HT1080 (cell line): Measurements from ENCODE around the gene ATP8B1. TPM values are rescaled to one million over a fixed set of nuclear protein-coding genes. Genes with fewer than 3 reads are reported as not detected.

Source experiments
- DNase-seq: peaks from one replicate; pipeline ENCODE4 v3.0.0-alpha.2; 2015; ENCODE audit warnings: low read depth
- total RNA-seq: library from RNA; depleted of rRNA; stranded (reverse); fragments of >200 nt; shearing (Covaris generic); gene quantifications from 2 replicates; pipeline ENCODE4 v1.2.3, GENCODE V29; 2014

ATP8B1 gene
- total RNA-seq, 1 experiment from 2014 or later, result 16.6 TPM

DNA sequence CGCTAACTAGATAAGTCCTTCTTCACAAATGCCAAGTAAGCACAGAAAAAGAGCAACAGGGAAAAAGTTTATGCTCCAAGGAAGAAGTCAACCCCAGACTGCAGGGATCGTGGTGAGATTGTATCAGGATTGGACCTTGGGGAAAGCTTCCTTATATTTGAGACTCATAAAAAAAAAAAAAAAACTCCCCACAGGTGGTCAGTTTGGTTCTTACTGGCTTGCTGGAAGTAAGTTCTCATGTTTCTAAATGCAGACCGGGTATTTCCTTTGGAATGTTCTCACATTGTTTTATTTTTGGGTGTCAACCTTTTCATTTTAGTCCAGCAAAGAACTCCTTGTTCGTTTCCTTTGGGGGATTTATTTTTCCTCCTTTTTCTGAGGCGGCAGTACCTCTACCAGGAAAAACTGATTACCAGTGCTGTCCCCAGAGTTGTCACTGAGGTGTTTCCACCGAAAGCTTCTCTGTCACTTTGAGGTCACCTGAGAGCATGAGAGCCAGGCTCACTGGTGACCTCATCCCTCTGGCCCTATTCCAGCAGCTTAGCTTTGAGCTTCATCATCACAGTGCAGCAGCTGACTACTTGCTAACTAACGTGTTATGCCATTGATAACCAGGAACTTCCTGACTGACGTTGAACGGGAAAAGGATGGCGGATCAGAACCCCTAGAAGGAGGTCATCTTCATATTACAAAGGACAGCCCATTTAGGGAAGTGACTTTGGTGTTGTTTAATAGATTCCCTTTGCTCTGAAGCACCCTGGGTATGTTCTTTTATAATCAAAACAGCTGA lies 16.8 kb upstream of the ATP8B1 start:
- DNase-seq, result peak; percentile 90

DNA sequence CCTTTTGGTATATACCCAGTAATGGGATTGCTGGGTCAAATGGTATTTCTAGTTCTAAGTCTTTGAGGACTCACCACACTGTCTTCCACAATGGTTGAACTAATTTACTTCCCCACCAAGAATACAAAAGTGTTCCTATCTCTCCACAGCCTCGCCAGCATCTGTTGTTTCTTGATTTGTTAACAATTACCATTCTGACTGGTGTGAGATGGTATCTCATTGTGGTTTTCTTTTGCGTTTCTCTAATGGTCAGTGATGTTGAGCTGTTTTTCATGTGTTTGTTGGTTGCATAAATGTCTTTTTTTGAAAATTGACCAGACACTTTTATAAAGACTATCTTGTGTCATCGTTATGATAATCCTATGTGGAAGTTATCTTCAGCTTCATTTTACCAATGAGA lies 16.0 kb upstream of the ATP8B1 start:
- no peak for DNase-seq

DNA sequence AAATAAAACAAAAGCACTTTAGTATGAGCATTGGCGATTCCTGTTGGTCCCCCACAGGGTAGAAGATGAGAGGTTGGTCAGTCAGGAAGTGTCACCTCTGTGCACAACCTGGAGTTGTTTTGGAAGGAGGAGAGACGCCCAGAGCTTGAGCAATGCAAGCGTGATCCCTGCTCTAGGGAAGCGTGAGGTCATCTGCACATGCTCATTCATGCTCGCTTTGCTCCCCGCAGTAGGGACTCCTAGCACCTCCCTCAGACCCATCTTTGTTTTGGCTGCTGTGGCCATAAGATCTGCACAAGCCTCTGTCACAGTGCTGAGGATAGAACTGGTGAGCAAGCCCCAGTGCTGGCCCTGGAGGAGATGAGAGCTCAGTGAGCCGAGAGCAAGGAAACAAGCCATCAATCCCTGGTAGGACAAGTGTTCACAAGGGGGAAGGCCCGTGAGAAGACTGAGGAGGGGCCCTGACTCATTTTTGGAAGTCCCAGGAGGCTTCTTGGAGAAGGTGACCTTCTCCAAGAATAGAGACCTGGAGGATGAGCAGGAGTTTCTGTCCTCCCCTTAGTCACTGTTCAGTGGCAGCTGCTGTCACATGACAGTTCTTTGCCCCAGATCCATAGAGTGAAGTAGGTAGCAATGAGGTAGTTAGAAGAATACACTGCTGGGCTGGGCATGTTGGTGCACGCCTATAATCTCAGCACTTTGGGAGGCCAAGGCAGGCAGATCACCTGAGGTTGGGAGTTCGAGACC lies 13.3 kb upstream of the ATP8B1 start:
- DNase-seq, result no peak

DNA sequence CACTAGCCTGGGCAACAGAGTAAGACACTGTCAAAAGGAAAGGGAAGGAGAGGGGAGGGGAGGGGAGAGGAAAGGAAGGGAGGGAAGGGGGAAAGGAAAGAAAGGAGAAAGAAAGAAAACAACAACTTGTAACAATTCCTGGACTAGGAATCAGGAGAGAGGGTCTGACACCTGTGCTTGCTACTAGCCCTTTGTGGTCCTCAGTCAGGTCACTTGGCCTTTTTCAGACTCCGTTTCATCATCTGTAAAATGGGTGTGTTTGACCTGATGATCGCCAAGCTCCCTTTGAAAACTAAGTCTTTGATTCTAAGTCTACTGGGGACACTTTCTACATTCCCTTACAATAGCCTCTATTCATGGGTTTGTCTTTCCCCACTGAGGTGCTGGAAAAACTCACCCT lies 11.4 kb upstream of the ATP8B1 start:
- no peak for DNase-seq

DNA sequence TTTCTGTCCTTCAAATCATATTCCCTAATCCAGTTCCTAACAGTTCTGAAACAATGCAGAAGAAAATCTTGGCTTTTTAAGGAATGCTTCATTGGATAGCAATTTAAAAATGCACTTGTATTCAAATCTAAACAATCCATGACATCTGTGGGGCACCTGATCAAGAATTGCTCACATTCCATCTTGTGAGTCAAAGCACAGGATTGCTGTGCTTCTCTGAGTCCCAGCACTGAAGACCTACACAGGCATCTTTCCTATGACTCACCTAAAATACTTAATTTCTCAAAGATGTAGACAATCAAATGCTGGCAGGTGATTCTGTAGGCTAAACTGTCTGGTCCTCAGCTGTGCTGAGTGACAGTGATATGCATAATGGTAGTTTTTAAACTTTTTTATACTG lies 10.1 kb upstream of the ATP8B1 start:
- DNase-seq, result peak; percentile 96

DNA sequence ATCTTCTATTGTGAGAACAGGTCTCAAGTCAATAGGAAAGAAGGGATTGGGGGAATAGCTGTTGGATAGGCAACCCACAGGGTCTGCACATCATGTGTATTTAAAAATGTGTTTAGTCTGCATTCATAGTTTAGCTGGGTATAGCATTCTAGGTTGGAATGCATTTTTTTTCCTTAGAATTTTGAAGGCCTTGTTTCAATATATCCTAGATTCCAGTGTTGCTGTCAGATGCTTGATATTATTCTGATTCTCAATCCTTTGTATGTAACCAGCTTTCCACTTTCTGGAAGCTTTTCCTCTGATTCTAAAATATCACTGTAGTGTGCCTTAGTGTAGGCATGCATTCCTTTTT lies 9.0 kb upstream of the ATP8B1 start:
- no peak for DNase-seq

DNA sequence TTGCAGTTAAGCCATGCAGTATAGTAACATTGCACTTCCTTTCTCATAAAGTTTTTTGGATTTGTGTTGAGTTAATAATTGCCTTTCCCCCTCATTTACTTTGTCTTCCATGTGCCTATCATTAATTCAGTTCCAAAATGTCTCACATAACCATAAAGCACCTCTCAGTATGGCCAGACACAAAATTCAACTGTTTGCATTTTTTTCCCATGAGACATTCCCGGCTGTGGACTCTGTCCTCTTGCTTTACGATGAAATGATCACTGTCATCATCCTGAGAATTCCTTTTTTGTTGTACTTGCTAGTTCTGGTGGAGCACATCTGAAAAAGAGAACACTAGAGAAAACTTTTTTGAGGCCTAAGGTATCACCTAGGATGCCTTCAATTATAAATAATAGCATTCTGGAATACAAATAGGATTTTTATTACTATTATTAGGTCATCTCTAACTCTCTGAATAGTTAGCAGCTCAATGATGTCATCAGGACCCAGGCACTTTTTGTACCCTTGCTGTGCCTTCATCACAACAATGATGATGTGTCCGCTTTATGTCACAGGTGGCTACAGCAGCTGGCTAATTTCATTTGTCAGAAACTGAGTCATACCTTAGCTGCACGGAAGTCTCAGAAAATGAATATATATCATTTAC lies 8.5 kb upstream of the ATP8B1 start:
- DNase-seq, result peak; percentile 34

DNA sequence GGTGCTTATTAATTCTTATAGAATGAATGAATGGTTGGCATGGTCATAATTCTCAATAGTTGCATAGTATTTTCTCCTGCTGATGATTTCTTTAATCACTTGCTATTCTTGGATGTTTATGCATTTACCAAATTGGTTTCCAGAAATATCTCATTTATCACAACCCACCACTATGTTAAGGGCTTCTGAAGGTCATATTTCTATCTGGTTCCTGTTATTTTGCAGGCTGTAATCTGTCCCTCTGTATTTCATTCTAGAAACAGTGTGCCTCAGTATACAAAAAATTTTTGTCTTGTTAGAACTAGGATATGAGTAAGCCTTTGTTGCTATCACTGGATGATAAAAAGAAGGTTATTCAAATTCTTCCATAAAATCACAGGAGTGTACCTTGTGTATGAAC lies 6.1 kb upstream of the ATP8B1 start:
- no peak for DNase-seq

DNA sequence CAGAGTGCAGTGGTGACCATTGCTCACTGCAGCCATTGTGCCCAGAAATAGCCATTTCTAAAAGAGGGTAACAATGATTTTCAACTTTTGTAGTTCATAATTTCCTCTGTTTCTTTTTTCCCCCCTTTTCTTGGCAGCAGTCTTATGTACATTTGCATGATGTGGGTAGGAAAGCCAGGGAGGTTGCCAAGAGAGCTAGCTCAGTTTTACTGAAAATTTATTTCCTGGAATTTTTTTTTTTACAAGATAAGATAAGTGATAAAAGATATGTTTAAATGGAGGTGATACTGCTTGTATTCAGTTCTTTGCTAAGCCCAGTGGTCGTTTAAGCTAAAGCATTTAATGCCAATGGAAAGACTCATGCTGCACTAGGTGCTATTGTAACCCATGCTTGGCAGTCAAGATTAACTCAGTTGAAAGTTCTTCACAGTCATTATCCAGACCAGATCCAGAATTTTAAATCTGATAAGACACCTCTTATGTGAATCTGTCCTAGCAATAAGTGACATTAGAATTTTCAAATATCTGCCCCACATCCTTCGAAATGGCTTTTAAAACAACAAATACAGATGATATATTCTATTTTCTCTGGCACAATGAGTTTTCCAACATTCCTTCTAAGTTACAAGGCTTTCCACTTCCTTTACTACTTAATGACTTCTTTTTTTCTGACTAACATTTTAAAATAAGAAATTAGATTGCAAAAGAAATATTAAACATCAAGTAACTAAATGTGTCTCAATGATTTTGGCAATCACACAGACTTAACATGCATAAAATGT lies 4.4 kb upstream of the ATP8B1 start:
- peak; percentile 51 for DNase-seq

DNA sequence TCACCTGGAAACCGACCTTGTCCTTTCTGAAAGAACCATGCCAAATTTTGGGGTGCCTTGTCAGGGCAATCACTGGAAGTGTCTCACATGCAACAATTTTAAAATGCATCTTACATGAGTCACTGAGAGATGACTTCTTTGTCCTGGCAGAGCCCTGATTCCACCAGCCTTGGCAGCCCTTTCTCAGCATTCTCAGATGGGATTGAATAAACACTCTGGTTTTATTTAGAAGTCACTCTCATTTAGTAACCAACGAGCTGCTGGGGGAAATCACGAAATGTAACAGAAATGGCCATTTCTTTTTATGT lies 3.8 kb upstream of the ATP8B1 start:
- peak; percentile 84 for DNase-seq

DNA sequence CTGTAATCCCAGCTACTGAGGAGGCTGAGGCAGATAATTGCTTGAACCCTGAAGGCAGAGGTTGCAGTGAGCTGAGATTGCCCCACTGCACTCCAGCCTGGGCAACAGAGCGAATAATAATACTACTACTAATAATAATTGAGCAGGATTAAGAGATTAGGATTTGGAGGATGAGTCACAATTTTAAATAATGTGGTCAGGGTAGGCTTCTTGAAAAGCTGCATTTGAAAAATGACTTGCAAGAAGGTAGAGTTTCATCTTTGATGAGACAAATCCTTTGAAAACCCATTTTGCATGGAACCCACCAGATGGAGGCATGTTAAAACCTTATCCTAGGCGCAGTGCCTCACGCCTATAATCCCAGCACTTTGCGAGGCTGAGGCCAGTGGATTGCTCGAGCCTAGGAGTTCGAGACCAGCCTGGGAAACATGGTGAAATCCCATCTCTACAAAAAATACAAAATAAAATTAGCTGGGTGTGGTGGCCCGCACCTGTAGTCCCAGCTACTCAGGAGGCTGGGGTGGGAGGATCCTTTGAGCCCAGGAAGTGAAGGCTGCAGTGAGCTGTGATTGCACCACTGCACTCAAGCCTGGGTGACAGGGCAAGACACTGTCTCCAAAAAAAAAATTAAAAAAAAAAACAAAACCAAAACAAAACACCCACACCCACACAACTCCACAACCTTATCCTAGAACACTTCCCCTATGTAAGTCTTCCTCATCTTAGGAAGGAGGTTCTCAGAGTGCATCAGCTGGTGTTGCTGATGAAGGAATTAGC lies 3.3 kb upstream of the ATP8B1 start:
- DNase-seq, result no peak

DNA sequence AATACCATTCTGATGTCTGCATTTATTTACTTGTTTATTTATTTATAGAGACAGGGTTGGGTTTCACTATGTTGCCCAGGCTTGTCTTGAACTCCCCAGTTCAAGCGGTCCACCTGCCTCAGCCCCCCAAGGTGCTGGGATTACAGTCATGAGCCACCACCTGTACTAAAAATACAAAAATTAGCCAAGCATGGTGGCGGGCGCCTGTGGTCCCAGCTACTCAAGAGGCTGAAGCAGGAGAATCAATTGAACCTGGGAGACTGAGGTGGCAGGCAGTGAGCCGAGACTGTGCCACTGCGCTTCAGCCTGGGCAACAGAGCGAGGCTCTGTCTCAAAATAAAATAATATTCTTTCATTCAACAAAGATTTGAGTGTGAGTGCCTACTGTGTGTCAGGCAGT lies 2.0 kb upstream of the ATP8B1 start:
- DNase-seq, result no peak

DNA sequence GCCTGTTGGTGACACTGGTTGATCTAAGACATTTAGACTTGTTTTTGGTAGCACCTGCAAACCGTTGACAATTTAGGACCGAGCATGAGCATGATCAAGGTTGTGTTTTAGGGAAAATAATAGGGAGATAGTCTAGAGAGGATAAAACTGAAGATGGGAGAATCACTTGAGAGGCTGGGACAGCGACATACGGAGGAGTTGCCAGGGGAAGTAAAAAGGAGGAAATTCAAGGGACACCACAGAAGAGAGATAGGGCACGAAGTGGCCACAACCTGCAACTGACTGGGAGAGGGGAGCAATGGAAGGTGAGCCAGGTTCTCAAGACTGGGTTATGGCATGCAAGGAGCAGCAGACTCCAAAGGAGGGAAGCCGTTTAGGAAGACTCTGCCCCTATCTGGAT lies 1.4 kb upstream of the ATP8B1 start:
- DNase-seq, result no peak

DNA sequence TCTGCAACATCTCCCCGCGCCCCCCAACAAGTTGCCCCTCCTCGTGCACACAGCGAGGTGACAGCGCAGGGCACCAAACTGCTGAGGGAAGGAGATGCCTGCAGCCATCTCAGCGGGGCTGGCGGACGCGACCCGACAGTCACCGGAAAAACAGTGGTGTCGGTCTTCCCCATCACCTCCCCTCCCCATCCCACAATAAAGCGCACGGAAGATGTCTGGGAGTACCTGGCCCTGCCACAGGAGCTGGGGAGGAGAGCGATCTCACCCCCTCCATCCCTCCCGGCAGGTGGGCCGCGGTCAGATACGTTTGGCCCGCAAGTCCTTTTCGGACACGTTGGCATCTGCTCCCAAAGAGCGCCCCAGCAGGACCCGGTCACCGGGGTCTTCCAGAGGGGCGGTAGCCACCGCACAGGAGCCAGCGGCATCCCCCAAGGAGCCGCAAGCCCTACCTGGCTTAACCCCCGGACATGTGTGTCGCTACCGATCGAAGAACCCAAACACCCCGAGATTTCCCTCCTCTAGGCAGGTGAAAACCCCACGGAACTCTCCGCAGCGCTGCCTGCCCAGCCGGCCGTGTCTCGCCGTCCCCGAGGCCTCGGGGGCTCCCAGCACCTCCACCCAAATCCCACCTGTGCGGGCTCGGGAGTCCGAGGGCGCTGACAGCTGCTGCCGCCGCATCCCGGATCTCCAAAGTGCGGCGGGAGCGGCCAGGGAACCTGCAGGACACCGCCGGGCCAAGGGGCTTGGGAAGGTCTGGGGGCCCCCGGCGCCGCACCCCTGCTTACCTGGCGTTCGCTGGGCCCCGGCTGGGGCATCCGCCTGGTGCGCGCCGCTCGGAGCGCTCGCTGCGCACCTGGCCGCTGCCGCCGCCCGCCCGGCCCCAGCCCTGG lies 657 bp downstream of the ATP8B1 start:
- no peak for DNase-seq

DNA sequence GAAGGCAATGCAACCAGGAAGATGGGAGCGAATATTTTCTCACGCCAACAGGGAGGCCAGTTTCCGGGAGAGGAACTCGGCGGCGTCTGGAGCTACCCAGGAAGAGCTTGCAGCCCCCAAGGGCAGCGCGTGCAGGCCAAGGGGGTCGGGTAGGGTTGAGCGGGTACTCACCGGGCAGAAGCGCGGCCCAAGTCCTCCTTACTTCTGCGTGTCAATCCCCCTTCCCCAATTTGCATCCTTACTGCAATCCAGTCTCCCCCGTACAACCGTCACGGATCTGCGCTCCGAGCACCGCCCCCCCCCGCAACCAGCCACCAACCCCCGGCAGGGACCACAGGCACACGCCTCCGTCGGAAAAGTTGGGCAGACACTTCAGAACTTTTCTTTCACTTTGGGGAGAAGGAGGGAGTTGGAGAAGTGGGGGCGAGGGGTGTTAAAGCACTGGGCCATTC lies 1.3 kb downstream of the ATP8B1 start:
- no peak for DNase-seq

DNA sequence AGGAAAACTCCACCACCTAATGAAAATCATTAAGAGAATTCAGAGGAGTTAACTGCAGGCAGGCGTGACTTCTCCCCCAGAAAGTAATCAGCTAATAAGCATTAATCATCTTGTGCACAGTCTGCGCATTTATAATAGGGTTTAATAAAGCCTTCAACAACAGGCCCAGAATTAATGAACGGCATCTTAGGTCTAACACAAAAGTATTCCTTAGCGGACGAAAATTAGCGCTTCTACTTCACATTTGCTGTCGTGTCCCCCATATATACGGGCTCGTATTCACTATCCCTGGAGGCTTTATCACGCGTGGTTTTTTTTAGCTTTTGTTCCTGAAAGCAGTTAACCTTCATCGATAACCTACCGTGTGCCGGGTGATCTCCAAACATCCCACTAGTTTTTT lies 1.8 kb downstream of the ATP8B1 start:
- no peak for DNase-seq

DNA sequence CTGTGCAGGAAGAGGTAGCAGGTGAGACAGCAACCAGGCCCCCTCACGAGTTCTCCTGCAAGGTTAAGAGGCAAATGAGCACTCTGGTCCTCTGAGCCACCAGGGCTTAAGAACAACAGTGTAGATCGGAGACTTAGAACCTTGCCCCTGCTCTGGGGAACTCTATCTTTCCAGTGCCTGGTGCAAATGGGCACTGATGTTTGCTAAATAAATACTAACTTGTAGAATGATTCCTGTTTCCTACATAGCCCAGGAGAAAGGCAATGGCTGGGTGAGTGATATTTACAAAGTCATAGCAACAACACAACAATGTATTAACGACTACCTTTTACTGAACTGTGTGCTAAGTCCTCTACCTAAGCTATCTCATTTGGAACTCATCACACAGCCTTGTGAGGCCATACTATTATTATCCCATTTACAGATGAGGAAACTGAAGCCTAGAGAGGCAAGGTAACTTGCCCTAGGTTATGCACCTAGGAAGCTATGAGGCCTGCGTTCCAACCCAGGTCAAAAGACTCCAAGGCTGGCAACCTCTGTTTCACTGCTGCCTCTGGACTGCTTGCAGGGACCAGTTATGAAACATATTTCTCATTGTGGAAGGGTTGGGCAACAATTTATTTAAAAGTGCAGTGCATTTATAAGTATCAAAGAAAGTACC lies 4.3 kb downstream of the ATP8B1 start:
- no peak for DNase-seq

DNA sequence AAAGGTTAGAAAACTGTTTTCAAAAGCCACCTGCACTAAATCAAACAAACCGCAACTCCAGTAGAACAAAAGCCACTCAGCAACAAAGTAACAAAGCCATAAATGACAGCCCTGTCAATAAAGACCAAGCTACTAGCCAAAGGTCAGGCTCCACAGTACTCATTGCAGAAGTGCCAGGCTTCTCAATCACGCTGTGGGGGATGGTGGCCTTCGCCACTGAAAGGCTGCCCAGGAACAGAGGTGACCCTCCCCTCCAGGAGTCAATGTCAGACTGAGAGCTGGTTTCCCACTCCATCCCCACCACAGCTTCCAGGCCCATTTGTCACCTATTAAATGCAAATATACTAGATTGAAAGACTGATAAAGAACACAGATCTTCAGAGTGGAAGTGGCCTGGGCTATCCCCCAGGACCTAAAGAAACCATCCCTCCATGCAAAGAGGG lies 5.9 kb downstream of the ATP8B1 start:
- no peak for DNase-seq

DNA sequence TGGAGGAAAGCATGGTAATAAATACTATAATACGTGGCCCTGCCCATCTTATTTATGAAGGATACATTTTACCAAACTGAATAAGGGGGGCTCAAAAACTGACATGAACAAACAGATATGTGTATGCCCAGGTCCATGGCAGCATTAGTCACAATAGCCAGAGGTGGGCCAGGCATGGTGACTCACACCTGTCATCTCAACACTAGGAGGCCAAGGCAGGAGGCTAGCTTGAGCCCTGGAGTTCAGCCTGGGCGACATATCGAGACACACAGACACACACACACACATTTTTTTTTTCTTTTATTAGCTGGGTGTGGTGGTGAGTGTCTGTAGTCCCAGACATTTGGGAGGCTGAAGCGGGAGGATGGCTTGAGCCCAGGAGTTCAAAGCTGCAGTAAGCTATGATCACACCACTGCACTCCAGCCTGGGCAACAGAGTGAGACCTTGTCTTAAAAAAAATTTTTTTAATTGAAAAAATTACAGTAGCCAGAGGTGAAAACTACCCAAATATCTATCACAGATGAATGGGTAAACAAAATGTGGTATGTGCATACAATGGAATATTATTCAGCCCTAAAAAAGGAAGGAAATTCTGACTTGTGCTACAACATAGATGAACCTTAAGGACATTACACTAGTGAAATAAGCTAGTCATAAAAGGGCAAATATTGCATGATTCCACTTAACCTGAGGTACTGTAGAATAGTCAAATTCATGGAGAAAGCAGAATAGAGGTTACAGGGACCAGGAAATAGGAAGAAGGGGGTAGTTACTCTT lies 8.0 kb downstream of the ATP8B1 start:
- peak; percentile 42 for DNase-seq
